ENCODE measurements around the gene SHANK3.

The SHANK3 gene

GRCh38 chr22:50701428-50702154, 29.0 kb downstream of the SHANK3 start:
- no peak overlapping the region for H3K4me3 ChIP-seq (ENCODE audit: low read depth, low read length)
- TF ChIP-seq CTCF (IDR thresholded peaks at IDR 0.05; ENCODE audit: borderline replicate concordance, insufficient read depth, low read depth, low read length) = no peak

GRCh38 chr22:50702261-50702671, 29.6 kb downstream of the SHANK3 start:
- H3K4me3 ChIP-seq (ENCODE audit: low read depth, low read length) = no peak overlapping the region
- no peak for TF ChIP-seq CTCF (IDR thresholded peaks at IDR 0.05; ENCODE audit: borderline replicate concordance, insufficient read depth, low read depth, low read length)

- no peak overlapping the region for H3K4me3 ChIP-seq (ENCODE audit: low read depth, low read length)
- no peak for TF ChIP-seq CTCF (IDR thresholded peaks at IDR 0.05; ENCODE audit: borderline replicate concordance, insufficient read depth, low read depth, low read length)
Observed at GRCh38 chr22:50702821-50703725, 30.4 kb downstream of the SHANK3 start.

GRCh38 chr22:50703726-50704509, 31.3 kb downstream of the SHANK3 start:
- no peak for TF ChIP-seq CTCF (IDR thresholded peaks at IDR 0.05; ENCODE audit: borderline replicate concordance, insufficient read depth, low read depth, low read length)

GRCh38 chr22:50704510-50705218, 32.0 kb downstream of the SHANK3 start:
- no peak for TF ChIP-seq CTCF (IDR thresholded peaks at IDR 0.05; ENCODE audit: borderline replicate concordance, insufficient read depth, low read depth, low read length)
- no peak overlapping the region for H3K4me3 ChIP-seq (ENCODE audit: low read depth, low read length)

More at GRCh38 chr22:50703726-50704509, 31.3 kb downstream of the SHANK3 start:
- no peak overlapping the region for H3K4me3 ChIP-seq (ENCODE audit: low read depth, low read length)

- no peak overlapping the region for H3K4me3 ChIP-seq (ENCODE audit: low read depth, low read length)
- no peak for TF ChIP-seq CTCF (IDR thresholded peaks at IDR 0.05; ENCODE audit: borderline replicate concordance, insufficient read depth, low read depth, low read length)
Observed at GRCh38 chr22:50705219-50705691, 32.6 kb downstream of the SHANK3 start.
